Measurements from ENCODE around the gene CPSF6.

DNA sequence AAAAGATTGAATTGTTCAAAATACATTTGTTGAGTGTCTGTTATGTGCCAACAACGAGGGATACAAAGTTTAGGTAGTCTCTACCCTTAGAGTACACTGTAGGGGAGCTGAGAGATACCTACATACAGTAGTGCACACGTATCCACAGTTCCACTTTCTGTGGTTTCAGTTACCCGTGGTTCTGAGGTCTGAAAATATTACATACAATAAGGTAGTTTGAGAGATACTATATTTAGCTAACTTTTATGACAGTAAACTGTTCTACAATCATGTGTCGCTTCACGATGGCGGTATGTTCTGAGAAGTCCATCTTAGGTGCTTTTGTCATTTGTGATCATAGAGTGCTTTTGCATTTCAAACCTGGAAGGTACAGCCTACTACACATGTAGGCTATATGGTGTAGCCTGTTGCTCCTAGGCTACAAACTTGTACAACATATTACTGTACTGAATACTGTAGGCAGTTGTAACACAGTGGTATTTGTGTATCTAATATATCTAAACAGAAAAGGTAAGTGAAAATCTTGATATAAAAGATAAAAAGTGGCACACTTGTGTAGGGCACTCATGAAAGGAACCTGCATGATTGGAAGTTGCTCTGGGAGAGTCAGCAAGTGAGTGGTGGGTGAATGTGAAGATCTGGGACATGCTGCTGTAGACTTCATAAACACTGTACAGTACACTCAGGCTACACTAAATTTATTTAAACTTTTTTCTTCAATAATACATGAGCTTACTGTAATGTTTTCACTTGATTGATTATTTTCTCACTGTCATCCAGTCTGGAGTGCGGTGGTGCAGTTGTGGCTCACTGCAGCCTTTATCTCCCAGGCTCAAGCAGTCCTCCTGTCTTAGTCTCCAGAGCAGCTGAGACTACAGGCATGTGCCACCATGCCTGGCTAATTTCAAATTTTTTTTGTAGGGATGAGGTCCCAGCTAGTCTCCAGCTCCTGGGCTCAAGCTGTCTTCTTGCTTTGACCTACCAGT is 4.0 kb downstream of the CPSF6 start:
- TF ChIP-seq, protein P1, sequence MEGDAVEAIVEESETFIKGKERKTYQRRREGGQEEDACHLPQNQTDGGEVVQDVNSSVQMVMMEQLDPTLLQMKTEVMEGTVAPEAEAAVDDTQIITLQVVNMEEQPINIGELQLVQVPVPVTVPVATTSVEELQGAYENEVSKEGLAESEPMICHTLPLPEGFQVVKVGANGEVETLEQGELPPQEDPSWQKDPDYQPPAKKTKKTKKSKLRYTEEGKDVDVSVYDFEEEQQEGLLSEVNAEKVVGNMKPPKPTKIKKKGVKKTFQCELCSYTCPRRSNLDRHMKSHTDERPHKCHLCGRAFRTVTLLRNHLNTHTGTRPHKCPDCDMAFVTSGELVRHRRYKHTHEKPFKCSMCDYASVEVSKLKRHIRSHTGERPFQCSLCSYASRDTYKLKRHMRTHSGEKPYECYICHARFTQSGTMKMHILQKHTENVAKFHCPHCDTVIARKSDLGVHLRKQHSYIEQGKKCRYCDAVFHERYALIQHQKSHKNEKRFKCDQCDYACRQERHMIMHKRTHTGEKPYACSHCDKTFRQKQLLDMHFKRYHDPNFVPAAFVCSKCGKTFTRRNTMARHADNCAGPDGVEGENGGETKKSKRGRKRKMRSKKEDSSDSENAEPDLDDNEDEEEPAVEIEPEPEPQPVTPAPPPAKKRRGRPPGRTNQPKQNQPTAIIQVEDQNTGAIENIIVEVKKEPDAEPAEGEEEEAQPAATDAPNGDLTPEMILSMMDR (IDR thresholded peaks at IDR 0.05; ENCODE audit: extremely low read depth in 1 of 2, insufficient read depth in 1 of 2, low read depth in 1 of 2, low read length in 2 of 2), result no peak
- no peak for TF ChIP-seq EZH2 (IDR thresholded peaks at IDR 0.05; ENCODE audit: borderline replicate concordance, low read depth, low read length, severe bottlenecking)
- TF ChIP-seq GATA2 (IDR thresholded peaks at IDR 0.05; ENCODE audit: insufficient read depth, insufficient read length, low read depth, low read length), result no peak
- no peak for TF ChIP-seq MYC (IDR thresholded peaks at IDR 0.05; ENCODE audit: low read depth, low read length)
- TF ChIP-seq, protein P2, sequence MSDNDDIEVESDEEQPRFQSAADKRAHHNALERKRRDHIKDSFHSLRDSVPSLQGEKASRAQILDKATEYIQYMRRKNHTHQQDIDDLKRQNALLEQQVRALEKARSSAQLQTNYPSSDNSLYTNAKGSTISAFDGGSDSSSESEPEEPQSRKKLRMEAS (IDR thresholded peaks at IDR 0.05; ENCODE audit: insufficient read depth, insufficient read length), result no peak
- TF ChIP-seq FOS (IDR thresholded peaks at IDR 0.05; ENCODE audit: borderline replicate concordance, insufficient read depth, low read length), result no peak
- TF ChIP-seq POLR2A (IDR thresholded peaks at IDR 0.05; ENCODE audit: low read depth, low read length), result no peak
- no peak for TF ChIP-seq JUN (IDR thresholded peaks at IDR 0.05; ENCODE audit: borderline replicate concordance, insufficient read depth, insufficient read length, low read depth)
- no peak for TF ChIP-seq POLR2AphosphoS5 (IDR thresholded peaks at IDR 0.05; ENCODE audit: insufficient read depth, low read depth, low read length)

All from endothelial cell of umbilical vein (primary cell).